SHP77 (cell line): ENCODE results near the gene FAM114A1.
"Not testable (repeated sequence)": the region's sequence is repeated elsewhere in the genome, so short reads cannot be mapped to it uniquely, and the experiment has no call there.

Source experiments
- DNase-seq, 2 experiments: peaks; one replicate each; lab custom pipeline; 2025; lab: John Stamatoyannopoulos, UW

FAM114A1 gene

DNA sequence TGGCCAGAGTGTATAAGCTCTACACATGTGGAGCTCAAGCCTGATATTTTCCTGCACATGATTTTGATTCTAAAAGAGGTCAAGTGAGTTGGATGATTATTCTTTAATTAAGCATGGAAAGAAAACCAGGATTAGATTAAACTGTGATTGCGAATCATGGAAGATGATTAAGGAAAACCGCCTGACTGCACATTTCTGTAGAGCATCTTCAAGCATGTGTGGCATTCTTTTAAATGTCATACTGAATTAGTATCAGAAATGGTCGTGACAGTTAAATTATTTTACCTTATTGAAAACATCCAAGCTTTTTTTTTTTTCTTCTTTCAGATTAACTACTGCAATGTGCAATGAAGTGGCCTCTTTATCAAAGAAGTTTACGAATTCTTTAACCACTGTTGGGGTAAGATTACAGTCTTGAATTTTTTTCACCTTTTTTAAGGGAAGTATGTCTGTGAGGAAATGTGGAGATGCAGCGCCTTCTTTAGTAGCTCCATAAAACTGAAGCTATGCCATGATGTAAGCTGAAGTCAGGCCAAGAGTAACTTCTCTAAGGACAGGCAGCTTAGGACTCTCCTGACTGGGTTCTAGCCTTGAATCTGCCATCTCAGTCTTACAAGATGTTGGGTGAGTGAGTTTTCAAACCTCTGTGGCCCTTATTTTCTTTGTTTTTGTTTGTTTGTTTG lies 67.9 kb downstream of the FAM114A1 start:
- DNase-seq, result no peak

DNA sequence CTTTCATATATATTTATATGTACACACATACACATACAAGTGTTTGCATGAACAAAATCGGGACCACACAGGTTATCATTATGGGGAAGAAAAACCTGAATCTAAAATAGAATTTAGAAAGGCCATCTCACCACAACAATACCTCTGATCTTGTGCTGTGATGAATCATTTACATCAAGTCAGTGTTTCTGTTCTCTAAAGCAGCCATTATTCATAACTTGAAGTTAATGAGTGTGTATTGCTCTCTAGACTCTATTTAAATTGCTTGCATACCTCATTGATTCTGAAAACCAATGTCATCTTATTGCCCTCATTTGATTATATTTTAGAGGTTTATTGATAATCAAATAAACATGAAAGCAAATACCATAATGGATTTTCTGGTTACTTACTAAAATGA lies 71.6 kb downstream of the FAM114A1 start:
- no peak for DNase-seq

DNA sequence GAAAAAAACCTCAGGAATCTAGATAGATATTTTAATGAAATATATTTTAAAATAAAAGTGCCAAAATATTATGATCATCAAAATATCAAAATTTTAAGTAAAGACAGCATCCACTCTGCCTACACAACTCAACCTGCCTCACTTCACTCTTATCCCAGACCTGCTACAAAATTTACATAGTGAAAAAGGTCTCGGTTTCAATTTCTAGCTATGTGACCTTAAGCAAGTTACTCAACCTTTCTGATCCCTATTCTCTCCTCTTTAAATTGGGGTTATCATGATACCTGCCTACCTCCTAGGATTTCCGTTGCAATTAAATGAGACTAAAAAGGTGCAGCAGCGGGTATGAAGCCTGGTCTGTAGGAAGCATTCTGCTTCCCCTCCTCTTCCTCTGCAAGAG lies 72.9 kb downstream of the FAM114A1 start:
- DNase-seq, result no peak

DNA sequence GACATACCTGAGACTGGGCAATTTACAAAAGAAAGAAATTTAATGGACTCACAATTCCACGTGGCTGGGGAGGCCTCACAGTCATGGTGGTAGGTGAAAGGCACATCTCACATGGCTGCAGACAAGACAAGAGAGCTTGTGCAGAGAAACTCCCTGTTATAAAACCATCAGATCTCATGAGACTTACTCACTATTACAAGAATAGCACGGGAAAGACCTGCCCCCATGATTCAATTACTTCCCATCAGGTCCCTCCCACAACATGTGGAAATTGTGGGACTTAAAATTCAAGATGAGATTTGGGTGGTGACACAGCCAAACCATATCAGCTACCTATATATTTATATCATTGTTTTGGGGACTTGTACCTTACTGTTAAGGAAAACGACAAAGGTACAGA lies 74.3 kb downstream of the FAM114A1 start:
- DNase-seq, result not testable (repeated sequence)

DNA sequence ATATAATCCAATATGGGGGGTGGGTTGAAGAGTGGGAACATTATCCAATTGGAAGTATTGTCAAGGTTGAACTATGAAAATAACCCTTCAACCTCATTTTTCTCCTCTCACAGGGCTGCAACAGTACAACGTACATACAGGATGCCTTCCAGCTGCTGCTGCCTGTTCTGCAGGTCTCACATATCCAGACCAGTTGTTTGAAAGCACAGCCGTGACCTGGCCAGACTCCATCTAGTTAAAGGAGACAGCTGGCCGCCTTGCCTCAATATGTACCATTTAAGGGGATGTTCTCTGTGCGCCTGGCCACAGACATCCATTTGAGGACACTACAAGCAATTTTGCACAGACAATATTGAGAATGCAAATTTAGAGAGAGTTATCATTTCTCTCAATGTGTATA lies 75.7 kb downstream of the FAM114A1 start:
- DNase-seq, result no peak

DNA sequence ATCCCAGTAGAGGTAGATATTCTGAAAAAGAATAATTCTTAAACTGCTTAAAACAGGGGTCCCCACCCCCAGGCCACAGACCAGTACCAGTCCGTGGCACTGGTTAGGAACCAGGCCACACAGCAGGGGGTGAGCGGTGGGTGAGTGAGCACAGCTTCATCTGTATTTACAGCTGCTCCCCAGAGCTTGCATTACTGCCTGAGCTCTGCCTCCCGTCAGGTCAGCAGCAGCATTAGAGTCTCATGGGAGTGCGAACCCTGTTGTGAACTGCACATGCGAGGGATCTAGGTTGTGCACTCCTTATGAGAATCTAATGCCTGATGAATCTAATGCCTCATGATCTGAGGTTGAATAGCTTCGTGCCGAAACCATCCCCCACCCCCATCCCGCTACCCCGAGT lies 76.8 kb downstream of the FAM114A1 start:
- DNase-seq, result no peak

DNA sequence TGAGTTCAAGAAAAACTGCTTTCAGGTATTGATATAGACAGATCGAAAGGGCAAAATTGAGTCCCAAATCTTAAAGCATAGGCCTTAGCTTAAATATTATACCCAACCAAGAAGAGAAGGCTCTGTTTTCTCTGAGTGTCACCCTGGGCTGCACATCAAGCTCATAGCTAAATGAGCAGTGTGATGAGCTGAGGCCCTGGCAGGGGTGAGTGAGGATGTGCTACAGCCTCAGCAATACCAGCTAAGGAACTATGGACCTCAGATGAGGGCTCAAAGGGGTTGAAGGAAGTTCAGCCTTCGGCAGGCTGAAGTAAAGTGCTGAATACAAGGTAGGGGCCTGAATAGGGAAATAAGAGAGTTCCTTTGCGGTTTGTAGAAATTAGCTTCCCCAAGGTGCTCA lies 79.3 kb downstream of the FAM114A1 start:
- DNase-seq, result no peak

DNA sequence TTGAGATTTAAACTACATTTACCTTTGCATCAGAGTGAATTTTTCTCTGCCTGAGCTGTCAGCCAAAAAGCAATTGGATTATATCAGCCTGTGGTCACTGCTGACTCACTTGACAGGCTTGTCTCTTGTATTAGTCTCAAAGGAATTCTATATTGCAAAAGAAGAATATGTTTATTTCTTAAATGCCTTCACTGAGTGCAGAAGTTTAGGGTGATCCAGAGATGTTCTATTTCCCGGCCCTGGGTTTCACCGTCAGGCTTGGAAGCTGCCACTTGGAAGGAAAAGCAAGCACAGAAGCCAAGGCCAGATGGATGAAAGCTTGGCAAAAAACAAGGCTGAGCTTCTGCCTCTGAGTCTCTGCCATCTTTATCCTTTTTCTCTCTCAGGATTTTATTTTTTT lies 80.9 kb downstream of the FAM114A1 start:
- no peak for DNase-seq

DNA sequence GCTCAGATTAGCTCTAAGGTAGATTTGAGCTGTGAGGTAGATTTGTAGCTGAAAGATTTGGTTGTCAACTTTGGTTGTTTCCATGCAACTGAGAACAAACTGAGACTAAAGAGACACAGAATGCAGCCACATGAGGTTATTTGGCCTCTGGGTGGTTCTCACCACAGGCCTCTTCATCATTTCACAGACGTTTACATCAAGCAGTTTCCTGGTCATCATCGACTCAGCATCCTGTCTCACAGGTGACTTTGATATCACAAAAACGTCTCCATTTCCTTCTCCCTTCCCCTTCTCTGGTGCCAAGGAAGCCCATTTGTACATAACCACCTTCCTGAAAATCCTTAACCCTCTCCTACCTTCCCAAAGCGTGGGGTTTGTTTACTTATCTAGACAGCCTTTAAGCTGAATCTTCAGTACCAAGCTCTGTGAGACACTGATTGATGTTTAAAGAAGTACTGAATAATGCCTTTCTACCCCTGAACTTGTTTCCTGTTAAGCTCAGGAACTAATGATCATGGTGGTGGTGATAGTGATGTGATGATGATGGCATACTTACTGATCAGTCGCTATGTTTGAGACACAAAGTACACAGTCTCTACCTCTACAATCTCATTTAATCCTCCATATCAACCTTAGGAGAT lies 81.9 kb downstream of the FAM114A1 start:
- DNase-seq, result no peak

DNA sequence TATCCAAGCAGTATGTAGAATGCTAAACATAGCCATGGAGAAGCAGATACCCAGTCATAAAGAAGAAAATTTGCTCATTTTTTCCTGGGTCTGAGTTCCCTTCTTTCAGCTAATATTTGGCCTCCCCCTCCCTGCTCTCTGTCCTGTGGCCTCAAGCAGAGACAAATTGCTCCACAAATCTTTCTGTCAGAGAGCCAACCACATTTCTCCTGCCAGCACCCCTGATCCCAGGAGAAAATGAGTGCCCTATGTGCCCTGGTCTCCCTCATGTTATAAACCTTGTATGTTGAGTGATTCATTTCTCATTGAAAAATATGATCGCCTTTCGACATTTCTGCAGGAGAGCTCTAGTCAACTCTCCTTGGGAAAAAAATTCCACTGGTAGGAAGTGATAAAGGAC lies 82.6 kb downstream of the FAM114A1 start:
- DNase-seq, result no peak

DNA sequence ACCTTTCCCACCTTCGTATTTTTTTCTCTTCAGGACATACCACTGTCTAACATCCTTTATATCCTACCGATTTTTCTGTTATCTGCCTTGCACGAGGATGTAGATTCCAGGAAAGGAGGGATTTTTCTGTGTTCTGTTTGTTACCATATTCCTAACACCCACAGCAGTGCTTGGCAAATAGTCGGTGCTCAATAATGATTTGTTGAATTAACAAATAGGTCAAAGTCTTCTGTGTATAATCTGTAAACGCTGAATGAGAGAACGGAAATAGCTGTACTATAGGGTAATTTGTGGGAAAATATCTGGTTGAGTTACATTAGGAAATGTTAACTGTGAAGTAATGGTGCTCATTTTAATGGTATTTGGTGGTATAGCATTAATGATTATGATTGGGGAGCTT lies 83.1 kb downstream of the FAM114A1 start:
- DNase-seq, result no peak

DNA sequence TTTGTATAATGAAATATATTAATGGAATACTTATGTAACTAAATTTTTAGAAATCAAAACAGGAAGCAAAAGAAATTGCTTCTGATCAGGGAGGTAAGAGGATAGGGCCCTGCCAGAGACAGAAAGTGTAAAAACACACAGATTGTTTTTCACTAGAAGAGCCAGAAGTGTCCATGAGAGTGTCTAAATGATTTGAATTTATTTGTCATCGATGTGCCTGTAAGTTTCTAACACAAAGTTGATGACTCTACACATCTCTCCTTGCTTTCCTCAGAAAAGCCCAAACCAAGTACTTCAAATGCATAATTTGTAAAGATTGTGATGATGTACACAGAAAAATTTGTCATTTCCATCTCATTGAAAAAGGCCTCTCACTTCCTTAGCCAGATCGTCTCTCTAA lies 84.0 kb downstream of the FAM114A1 start:
- DNase-seq, result no peak

DNA sequence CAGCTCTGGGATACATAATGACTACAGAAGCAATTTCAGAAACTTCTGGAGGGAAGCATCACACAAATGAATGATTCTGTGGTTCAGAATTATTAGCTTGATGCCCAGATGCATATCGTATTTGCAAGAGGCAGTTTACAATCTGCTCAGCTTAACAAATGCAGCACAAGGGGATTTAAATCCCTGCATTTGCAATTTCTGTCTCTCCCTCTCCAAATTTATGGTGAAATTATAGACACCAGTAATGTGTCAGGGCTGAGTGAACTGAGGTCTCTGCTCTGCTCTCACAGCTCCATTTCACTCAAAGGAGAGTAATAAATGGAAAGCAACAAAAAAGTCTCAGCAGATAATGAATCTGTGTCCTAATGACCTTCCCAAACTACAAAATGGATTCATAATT lies 84.4 kb downstream of the FAM114A1 start:
- no peak for DNase-seq

DNA sequence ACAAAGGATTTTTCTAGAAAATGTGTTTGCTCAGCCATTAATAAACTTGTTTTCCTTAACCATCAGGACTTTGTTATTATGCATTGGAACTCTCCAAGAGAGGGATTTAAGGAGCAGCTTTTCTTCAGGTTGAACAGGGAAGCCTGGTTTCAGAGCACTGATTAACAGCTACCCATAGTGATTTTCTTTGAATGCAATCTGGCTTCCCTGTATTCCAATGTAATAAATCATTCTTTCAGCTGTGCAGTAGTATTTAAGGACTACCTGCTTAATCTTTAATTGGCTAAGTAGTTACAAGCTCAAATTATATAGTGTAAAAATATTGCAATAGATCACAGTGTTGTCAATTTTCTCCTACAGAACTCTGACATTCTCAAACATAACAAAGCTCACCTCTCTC lies 87.1 kb downstream of the FAM114A1 start:
- no peak for DNase-seq

DNA sequence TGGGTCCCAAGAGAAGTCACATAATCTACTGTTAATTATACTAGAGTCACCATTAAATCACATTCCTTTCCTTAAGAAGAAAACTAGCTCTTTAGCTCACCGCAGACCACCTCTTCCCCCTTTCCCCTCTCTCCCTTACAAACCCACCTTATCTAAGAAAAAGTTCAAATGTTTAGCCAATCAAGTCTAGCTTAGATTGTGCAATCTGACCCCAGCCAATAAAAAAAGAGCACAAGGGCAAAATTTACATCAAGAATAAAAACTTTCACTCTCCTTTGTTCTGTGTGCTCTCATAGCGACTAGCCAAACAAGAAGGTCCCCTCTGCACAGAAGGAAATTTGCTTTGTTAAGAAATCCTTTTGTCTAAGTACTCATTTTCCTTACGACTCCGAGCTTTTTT lies 88.4 kb downstream of the FAM114A1 start:
- DNase-seq, result no peak

DNA sequence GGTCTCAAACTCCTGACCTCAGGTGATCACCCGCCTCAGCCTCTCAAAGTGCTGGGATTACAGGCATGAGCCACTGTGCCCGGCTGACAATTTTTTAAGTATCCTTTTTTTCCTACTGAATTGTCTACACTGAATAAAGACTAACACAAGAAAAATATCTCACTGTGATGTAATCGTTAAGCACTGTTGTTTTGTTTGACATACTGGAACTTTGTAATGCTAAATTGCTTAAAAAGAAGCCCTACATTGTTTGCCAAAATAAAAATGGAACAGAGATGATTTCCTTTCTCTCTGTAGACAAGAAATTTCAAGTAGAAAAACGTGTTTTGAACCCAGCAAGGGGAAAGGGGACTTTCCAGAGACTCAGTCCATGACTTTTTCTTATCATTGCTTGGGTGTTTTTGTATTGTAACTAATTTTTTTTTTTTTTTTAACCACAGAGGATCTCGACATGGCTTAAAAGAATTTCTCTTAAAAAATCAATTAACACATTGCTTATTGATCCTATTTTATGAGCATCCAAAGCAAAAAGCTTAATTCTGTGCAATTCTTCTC lies 89.7 kb downstream of the FAM114A1 start:
- DNase-seq, result no peak

DNA sequence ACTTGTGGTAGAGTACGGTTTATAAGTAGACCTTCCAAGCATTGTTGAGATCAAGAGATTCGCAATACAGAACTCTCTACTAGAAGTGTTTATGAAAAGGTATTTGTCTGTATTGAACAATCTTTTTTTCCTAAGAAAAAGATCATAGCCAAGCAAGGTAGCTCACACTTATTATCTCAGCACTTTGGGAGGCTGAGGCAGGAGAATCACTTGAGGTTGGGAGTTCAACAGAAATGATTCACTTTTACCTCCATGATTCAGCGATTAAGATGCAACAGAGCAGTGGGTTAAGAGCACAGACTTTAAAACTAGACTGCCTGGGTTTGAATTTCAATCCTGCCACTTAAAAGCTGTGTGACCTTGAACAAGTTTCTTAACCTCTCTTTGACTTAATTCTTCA lies 90.3 kb downstream of the FAM114A1 start:
- no peak for DNase-seq

DNA sequence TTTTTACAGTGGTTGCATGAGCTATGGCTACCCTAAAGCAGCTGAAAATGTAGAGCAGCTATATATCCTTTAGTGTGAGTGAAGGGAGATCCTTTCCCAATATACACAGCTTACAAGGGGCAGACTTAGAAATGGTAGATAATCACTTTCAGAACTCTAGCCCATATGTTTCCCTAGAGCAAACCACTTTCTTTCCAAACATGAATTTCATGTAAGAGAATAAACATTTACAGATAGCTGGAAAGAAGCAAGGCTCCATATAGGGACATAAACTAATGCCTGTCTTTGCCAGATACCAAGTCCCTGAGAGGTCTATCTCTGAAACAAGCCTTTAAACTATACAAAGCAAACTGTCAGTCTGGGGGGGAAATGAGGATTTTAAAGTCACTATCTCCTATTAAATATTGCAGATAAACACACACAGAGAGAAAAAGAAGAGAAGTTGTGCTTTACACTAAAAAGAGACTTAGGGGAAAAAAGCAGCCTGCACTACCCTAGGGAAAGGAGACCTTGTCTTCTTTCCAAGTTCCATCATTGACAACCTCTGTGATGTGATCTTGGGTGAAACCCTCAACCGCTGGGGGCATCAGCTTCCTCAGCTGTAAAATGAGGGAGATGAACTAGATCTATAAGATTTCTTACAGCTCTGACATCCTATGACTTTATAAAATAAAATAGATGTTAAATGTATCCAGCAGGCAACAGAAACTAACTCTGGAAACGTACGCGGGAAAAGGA lies 91.0 kb downstream of the FAM114A1 start:
- DNase-seq, result no peak

DNA sequence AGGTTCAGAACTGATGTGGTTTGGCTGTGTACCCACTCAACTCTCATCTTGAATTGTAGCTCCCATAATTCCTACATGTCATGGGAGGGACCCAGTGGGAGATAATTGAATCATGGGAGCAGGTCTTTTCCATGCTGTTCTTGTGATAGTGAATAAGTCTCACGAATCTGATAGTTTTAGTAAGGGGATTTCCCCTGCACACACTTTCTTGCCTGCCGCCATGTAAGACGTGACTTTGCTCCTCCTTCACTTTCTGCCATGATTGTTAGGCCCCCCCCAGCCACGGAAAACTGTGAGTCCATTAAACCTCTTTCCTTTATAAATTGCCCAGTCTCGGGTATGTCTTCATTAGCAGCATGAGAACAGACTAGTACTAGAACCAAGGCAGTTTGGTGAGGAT lies 91.6 kb downstream of the FAM114A1 start:
- not testable (repeated sequence) for DNase-seq

DNA sequence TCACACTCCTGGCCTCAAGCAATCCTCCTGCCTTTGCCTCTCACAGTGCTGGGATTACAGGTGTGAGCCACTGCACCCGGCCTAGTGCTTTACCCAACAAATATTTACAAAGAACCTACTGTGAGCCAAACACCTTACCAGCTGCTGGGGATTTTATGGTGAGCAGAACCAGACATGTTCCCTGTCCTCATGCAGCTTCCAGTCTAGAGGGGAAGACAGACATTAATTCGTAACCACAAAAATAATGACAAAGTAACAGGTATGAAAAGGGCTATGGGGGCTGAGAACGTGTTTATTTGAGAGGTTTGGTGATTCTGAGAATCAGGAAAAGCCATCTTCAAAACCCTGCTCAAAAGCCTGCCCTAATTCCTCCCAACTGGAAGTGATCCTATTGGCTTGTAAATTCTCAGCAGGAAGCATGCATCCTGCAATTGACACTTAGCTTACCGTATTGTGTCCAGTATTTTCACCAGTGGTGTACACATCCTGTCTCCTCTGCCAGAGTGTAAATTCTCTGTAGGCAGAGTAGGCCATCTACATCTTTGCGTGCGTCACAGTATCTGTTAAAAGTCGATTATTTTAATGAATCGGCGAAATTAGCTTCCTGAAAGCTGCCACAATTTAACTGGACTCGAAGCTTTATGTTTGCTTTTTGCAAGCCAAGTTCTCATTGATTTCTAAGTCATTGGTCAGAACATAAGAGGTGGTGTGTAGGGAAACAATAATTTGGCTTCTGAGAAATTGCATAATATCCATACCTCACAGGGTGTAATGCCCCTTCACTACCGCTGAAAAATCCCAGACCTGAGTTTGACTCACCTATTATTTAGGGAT lies 97.6 kb downstream of the FAM114A1 start:
- no peak for DNase-seq

DNA sequence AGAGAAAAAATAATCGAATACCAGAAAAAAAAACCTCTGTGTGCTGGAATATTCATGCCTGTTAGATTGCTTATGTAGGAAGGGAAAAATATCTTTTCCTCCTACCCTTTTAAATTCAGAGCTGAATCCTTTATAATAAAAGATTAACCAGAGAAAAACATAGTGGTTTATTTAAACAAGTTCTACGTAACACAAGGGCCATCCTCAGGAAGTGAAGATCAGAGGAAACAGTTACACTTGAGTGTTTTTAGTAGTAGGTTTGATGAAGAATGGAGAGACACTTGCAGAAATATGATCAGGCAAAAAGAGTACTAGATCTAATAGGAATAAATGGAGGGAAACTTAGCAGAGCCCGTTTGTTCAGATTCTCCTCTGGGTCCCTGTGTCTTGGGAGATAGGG lies 98.3 kb downstream of the FAM114A1 start:
- no peak for DNase-seq
